ENCODE measurements around the gene PARD3B. TPM values are rescaled to one million over a fixed set of nuclear protein-coding genes. Genes with fewer than 3 reads are reported as not detected.

The PARD3B gene
- total and polyA plus RNA-seq, 3 experiments from 2014 or later = 0.11 to 0.26 TPM; not detected in 1

GRCh38 chr2:204933735-204934374 lies 388.6 kb downstream of the PARD3B start:
- H3K27ac ChIP-seq (ENCODE audit: low read depth, low read length) = no peak overlapping the region
- no peaks in the 10 kb centered on the region for H3K4me1 Mint-ChIP-seq
- no peak overlapping the region for H3K4me3 ChIP-seq (ENCODE audit: low read length)
- CTCF ChIA-PET = no interaction called here
- DNase-seq = no peak
- H3K4me1 ChIP-seq (ENCODE audit: insufficient read depth, low read length) = no peaks in the 10 kb centered on the region
- no peaks in the 10 kb centered on the region for H3K9me3 ChIP-seq (ENCODE audit: low read length)
- H3K27ac Mint-ChIP-seq = no peak overlapping the region
- no peaks in the 10 kb centered on the region for H3K36me3 ChIP-seq (ENCODE audit: insufficient read depth, low read length)
- POLR2A ChIA-PET = no interaction called here
- H3K9me3 Mint-ChIP-seq = peaks cover 0 to 5% (median 0%) of the 10 kb centered on the region in 5 donors
- no peaks in the 10 kb centered on the region for H3K27me3 Mint-ChIP-seq
- no peaks in the 10 kb centered on the region for H3K27me3 ChIP-seq (ENCODE audit: insufficient read depth, low read length, poor library complexity, severe bottlenecking)
- no peaks in the 10 kb centered on the region for H3K36me3 Mint-ChIP-seq
- no peak overlapping the region for H3K4me3 Mint-ChIP-seq

GRCh38 chr2:204944927-204945326 lies 399.7 kb downstream of the PARD3B start:
- Mint-ChIP-seq H3K4me1 (peaks cover 6 to 21% (median 17%) of the 10 kb centered on the region in 3 donors), H3K36me3 (peaks cover 0 to 13% (median 4%) of the 10 kb centered on the region in 3 donors), H3K27me3 (no peaks in the 10 kb centered on the region), H3K4me3 (no peak overlapping the region), H3K9me3 (peaks cover 4 to 28% (median 19%) of the 10 kb centered on the region in 5 donors), H3K27ac (no peak overlapping the region)
- no peak for DNase-seq
- no peaks in the 10 kb centered on the region for H3K36me3 ChIP-seq (ENCODE audit: insufficient read depth, low read length)
- no peaks in the 10 kb centered on the region for H3K27me3 ChIP-seq (ENCODE audit: insufficient read depth, low read length, poor library complexity, severe bottlenecking)
- H3K4me3 ChIP-seq (ENCODE audit: low read length) = no peak overlapping the region
- peaks cover 42% of the 10 kb centered on the region for H3K4me1 ChIP-seq (ENCODE audit: insufficient read depth, low read length)
- no peaks in the 10 kb centered on the region for H3K9me3 ChIP-seq (ENCODE audit: low read length)
- CTCF ChIA-PET = no interaction called here
- POLR2A ChIA-PET = no interaction called here
- no peak overlapping the region for H3K27ac ChIP-seq (ENCODE audit: low read depth, low read length)

- Mint-ChIP-seq H3K27ac (no peak overlapping the region), H3K9me3 (peaks cover 4 to 24% (median 19%) of the 10 kb centered on the region in 5 donors), H3K4me1 (peaks cover 6 to 25% (median 17%) of the 10 kb centered on the region in 3 donors), H3K4me3 (no peak overlapping the region), H3K27me3 (no peaks in the 10 kb centered on the region), H3K36me3 (peaks cover 0 to 13% (median 4%) of the 10 kb centered on the region in 3 donors)
- H3K4me3 ChIP-seq (ENCODE audit: low read length) = no peak overlapping the region
- no peaks in the 10 kb centered on the region for H3K9me3 ChIP-seq (ENCODE audit: low read length)
- H3K4me1 ChIP-seq (ENCODE audit: insufficient read depth, low read length) = peaks cover 42% of the 10 kb centered on the region
- POLR2A ChIA-PET = no interaction called here
- H3K27ac ChIP-seq (ENCODE audit: low read depth, low read length) = no peak overlapping the region
- CTCF ChIA-PET = no interaction called here
- no peak for DNase-seq
- H3K36me3 ChIP-seq (ENCODE audit: insufficient read depth, low read length) = no peaks in the 10 kb centered on the region
- no peaks in the 10 kb centered on the region for H3K27me3 ChIP-seq (ENCODE audit: insufficient read depth, low read length, poor library complexity, severe bottlenecking)
These were observed 400.1 kb downstream of the PARD3B start for GRCh38 chr2:204945376-204945775.

- Mint-ChIP-seq H3K36me3 (peaks cover 0 to 13% (median 4%) of the 10 kb centered on the region in 3 donors), H3K27ac (no peak overlapping the region), H3K9me3 (peaks cover 4 to 24% (median 19%) of the 10 kb centered on the region in 5 donors), H3K4me3 (no peak overlapping the region), H3K4me1 (peaks cover 6 to 25% (median 17%) of the 10 kb centered on the region in 3 donors), H3K27me3 (no peaks in the 10 kb centered on the region)
- Histone ChIP-seq H3K36me3 (ENCODE audit: insufficient read depth, low read length) (no peaks in the 10 kb centered on the region), H3K27me3 (ENCODE audit: insufficient read depth, low read length, poor library complexity, severe bottlenecking) (no peaks in the 10 kb centered on the region), H3K9me3 (ENCODE audit: low read length) (no peaks in the 10 kb centered on the region), H3K4me3 (ENCODE audit: low read length) (no peak overlapping the region), H3K4me1 (ENCODE audit: insufficient read depth, low read length) (peaks cover 42% of the 10 kb centered on the region), H3K27ac (ENCODE audit: low read depth, low read length) (no peak overlapping the region)
- ChIA-PET POLR2A (no interaction called here), CTCF (no interaction called here)
- DNase-seq = no peak
These were observed 401.6 kb downstream of the PARD3B start for GRCh38 chr2:204946892-204947291.

GRCh38 chr2:204947405-204947804 lies 402.1 kb downstream of the PARD3B start:
- ChIA-PET POLR2A (no interaction called here), CTCF (no interaction called here)
- Histone ChIP-seq H3K4me3 (ENCODE audit: low read length) (no peak overlapping the region), H3K36me3 (ENCODE audit: insufficient read depth, low read length) (no peaks in the 10 kb centered on the region), H3K9me3 (ENCODE audit: low read length) (no peaks in the 10 kb centered on the region), H3K27me3 (ENCODE audit: insufficient read depth, low read length, poor library complexity, severe bottlenecking) (no peaks in the 10 kb centered on the region), H3K4me1 (ENCODE audit: insufficient read depth, low read length) (peaks cover 42% of the 10 kb centered on the region), H3K27ac (ENCODE audit: low read depth, low read length) (no peak overlapping the region)
- H3K27me3 Mint-ChIP-seq = no peaks in the 10 kb centered on the region
- no peak overlapping the region for H3K27ac Mint-ChIP-seq
- peaks cover 6 to 25% (median 17%) of the 10 kb centered on the region in 3 donors for H3K4me1 Mint-ChIP-seq
- H3K9me3 Mint-ChIP-seq = peaks cover 4 to 24% (median 19%) of the 10 kb centered on the region in 5 donors
- peaks cover 0 to 13% (median 4%) of the 10 kb centered on the region in 3 donors for H3K36me3 Mint-ChIP-seq
- no peak overlapping the region for H3K4me3 Mint-ChIP-seq
- no peak for DNase-seq

- peaks cover 42% of the 10 kb centered on the region for H3K4me1 ChIP-seq (ENCODE audit: insufficient read depth, low read length)
- Mint-ChIP-seq H3K4me3 (peak overlapping the region in 6 of 7 donors; percentile 19 to 51 (median 44)), H3K4me1 (peaks cover 6 to 25% (median 17%) of the 10 kb centered on the region in 3 donors), H3K27ac (peak overlapping the region in 4 of 8 donors; percentile 0 to 52 (median 30)), H3K36me3 (peaks cover 0 to 13% (median 4%) of the 10 kb centered on the region in 3 donors), H3K27me3 (no peaks in the 10 kb centered on the region), H3K9me3 (peaks cover 4 to 23% (median 19%) of the 10 kb centered on the region in 5 donors)
- POLR2A ChIA-PET = no interaction called here
- CTCF ChIA-PET = no interaction called here
- no peaks in the 10 kb centered on the region for H3K9me3 ChIP-seq (ENCODE audit: low read length)
- no peak overlapping the region for H3K27ac ChIP-seq (ENCODE audit: low read depth, low read length)
- H3K36me3 ChIP-seq (ENCODE audit: insufficient read depth, low read length) = no peaks in the 10 kb centered on the region
- H3K4me3 ChIP-seq (ENCODE audit: low read length) = peak overlapping the region; percentile 30
- H3K27me3 ChIP-seq (ENCODE audit: insufficient read depth, low read length, poor library complexity, severe bottlenecking) = no peaks in the 10 kb centered on the region
- no peak for DNase-seq
These were observed 402.9 kb downstream of the PARD3B start for GRCh38 chr2:204948024-204948763.

- Mint-ChIP-seq H3K27me3 (no peaks in the 10 kb centered on the region), H3K4me3 (peak overlapping the region in 3 of 7 donors; percentile 31 to 46 (median 46)), H3K27ac (no peak overlapping the region), H3K36me3 (peaks cover 0 to 13% (median 4%) of the 10 kb centered on the region in 3 donors), H3K4me1 (peaks cover 6 to 25% (median 17%) of the 10 kb centered on the region in 3 donors), H3K9me3 (peaks cover 4 to 18% (median 15%) of the 10 kb centered on the region in 5 donors)
- CTCF ChIA-PET = no interaction called here
- Histone ChIP-seq H3K36me3 (ENCODE audit: insufficient read depth, low read length) (no peaks in the 10 kb centered on the region), H3K27ac (ENCODE audit: low read depth, low read length) (no peak overlapping the region), H3K4me1 (ENCODE audit: insufficient read depth, low read length) (peaks cover 42% of the 10 kb centered on the region), H3K4me3 (ENCODE audit: low read length) (peak overlapping the region; percentile 30), H3K27me3 (ENCODE audit: insufficient read depth, low read length, poor library complexity, severe bottlenecking) (no peaks in the 10 kb centered on the region), H3K9me3 (ENCODE audit: low read length) (no peaks in the 10 kb centered on the region)
- DNase-seq = no peak
- POLR2A ChIA-PET = no interaction called here
These were observed 403.5 kb downstream of the PARD3B start for GRCh38 chr2:204948822-204949221.

GRCh38 chr2:204950695-204951346 lies 405.5 kb downstream of the PARD3B start:
- ChIA-PET CTCF (no interaction called here), POLR2A (no interaction called here)
- Mint-ChIP-seq H3K27ac (peak overlapping the region in 1 of 8 donors; percentile 26), H3K36me3 (peaks cover 0 to 9% (median 3%) of the 10 kb centered on the region in 3 donors), H3K27me3 (no peaks in the 10 kb centered on the region), H3K4me3 (no peak overlapping the region), H3K4me1 (peaks cover 6 to 25% (median 17%) of the 10 kb centered on the region in 3 donors), H3K9me3 (peaks cover 0 to 8% (median 3%) of the 10 kb centered on the region in 5 donors)
- no peak overlapping the region for H3K4me3 ChIP-seq (ENCODE audit: low read length)
- no peaks in the 10 kb centered on the region for H3K27me3 ChIP-seq (ENCODE audit: insufficient read depth, low read length, poor library complexity, severe bottlenecking)
- DNase-seq = no peak
- peaks cover 35% of the 10 kb centered on the region for H3K4me1 ChIP-seq (ENCODE audit: insufficient read depth, low read length)
- H3K27ac ChIP-seq (ENCODE audit: low read depth, low read length) = no peak overlapping the region
- H3K9me3 ChIP-seq (ENCODE audit: low read length) = no peaks in the 10 kb centered on the region
- H3K36me3 ChIP-seq (ENCODE audit: insufficient read depth, low read length) = no peaks in the 10 kb centered on the region

All from CD8-positive, alpha-beta memory T cell (primary cell).